Lower leg skin (tissue), 4 donors: ENCODE results near the gene GRHL1. TPM values are rescaled to one million over a fixed set of nuclear protein-coding genes. Genes with fewer than 3 reads are reported as not detected.
A peak's percentile ranks its signal among the peaks of the same experiment; 100 is the strongest.

Experiments used
- DNase-seq, 2 donors: peaks; one replicate each; pipeline ENCODE4 v3.0.0-alpha.2; 2019; ENCODE audit warnings: low spot score in 2 of 2
- H3K4me3 ChIP-seq: fragments of 200-600 bp; sonication (generic); 2 replicates; pipeline ENCODE4 v1.5.1; 2017; ENCODE audit warnings: mild to moderate bottlenecking, low read depth; ENCODE audit not compliant: poor library complexity, severe bottlenecking
- POLR2A ChIP-seq, 2 donors: fragments of 450-650 bp; IDR thresholded peaks; one replicate each; pipeline ENCODE4 v1.6.1; 2016 to 2017; ENCODE audit warnings: antibody characterized with exemption in 2 of 2, mild to moderate bottlenecking in 1 of 2, moderate library complexity in 1 of 2
- WGBS, 2 donors: methylation state at CpG; one replicate each; pipeline ENCODE4 v1.1.5; 2018; 5-methylcytosine and 5-hydroxymethylcytosine counted together
- intact Hi-C: fragments of 100-400 bp; cut with DNase I; formaldehyde crosslinking; loops from one replicate; pipeline ENCODE4 v1.15.0; 2023; ENCODE audit warnings: low total_unique reads
- total RNA-seq, 4 donors: library from RNA; depleted of rRNA; stranded (reverse); fragments of >200 nt; gene quantifications; one replicate each; pipeline ENCODE4 v1.1.0, GENCODE V29; 2016
- TF ChIP-seq, protein P1 (sequence below), 3 donors: fragments of 450-650 bp; IDR thresholded peaks; one replicate each; pipeline ENCODE4 v1.5.1; 2016; ENCODE audit warnings: antibody characterized with exemption in 3 of 3, mild to moderate bottlenecking in 3 of 3, moderate library complexity in 2 of 3

GRHL1 gene
- total RNA-seq, 4 donors from 2014 or later, result 104 to 134 (median 115) TPM

DNA sequence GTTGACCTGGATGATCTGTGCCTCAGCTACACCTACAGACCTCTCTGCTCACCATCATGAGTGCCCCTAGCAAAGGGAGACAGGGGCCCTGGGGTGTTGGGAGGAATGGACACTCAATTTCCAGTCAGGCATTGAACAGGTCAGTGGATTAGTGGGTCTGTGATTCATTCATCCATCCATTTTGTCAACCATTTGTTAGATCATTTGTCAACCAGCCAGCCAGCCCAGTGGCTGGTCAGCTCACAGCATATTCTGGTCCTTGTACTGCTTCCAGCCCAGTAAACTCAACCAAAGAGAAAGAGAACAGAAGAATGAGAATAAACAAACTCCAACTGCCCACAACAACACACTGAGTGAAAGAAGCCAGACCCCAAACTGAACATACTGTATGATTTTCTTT lies 87.2 kb downstream of the GRHL1 start:
- TF ChIP-seq, protein P1, sequence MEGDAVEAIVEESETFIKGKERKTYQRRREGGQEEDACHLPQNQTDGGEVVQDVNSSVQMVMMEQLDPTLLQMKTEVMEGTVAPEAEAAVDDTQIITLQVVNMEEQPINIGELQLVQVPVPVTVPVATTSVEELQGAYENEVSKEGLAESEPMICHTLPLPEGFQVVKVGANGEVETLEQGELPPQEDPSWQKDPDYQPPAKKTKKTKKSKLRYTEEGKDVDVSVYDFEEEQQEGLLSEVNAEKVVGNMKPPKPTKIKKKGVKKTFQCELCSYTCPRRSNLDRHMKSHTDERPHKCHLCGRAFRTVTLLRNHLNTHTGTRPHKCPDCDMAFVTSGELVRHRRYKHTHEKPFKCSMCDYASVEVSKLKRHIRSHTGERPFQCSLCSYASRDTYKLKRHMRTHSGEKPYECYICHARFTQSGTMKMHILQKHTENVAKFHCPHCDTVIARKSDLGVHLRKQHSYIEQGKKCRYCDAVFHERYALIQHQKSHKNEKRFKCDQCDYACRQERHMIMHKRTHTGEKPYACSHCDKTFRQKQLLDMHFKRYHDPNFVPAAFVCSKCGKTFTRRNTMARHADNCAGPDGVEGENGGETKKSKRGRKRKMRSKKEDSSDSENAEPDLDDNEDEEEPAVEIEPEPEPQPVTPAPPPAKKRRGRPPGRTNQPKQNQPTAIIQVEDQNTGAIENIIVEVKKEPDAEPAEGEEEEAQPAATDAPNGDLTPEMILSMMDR (IDR thresholded peaks at IDR 0.05), result no peak
- TF ChIP-seq POLR2A (IDR thresholded peaks at IDR 0.05), result no peak
- intact Hi-C loops, result no loop called here
- H3K4me3 ChIP-seq, result no peak overlapping the region
- DNase-seq, result no peak

DNA sequence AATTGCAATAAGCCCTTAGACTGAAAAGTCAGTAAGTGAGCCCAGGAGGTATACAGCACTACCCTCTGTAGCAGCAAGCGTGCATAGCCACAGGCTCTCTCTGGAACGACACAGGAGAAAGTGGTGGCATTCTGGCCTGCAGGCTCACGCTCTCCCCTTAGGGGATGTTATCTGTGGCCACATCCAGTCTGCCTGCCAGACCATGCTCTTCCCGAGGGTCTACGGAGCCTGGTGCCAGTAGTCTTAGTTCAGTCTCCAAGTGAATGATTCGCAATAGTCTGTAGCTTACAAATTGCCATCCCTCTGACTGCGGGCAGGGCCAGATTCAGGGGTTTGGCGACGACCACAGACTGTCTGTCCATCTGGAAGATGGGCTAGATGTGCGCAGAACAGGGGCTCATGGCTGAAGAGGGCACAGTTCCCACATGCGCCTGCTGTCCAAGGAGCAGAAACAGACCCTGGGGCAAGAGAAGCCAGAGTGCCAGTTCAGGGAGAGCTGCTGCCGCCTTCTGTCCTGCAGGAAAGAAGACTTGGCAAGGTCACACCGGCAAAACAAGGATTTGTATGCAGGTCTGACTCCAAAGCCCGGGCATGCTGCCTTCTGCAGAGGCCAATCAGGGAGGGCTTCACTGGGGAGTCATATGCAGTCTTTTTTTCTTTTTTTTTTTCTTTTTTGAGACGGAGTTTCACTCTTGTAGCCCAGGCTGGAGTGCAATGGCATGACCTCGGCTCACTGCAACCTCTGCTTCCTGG lies 88.3 kb downstream of the GRHL1 start:
- H3K4me3 ChIP-seq, result no peak overlapping the region
- WGBS, 2 donors, result 34 to 42% methylated on average over 16 of the region's 16 CpGs
- peak in 1 of 2 donors; percentile 92 for DNase-seq
- TF ChIP-seq POLR2A (IDR thresholded peaks at IDR 0.05), result no peak
- TF ChIP-seq, protein P1 (IDR thresholded peaks at IDR 0.05), result no peak
- intact Hi-C loops, result loop anchor here (5.0 to 10.0 kb wide), 3 partner anchors 58 to 265 kb away; no protein-coding TSS in a partner anchor

DNA sequence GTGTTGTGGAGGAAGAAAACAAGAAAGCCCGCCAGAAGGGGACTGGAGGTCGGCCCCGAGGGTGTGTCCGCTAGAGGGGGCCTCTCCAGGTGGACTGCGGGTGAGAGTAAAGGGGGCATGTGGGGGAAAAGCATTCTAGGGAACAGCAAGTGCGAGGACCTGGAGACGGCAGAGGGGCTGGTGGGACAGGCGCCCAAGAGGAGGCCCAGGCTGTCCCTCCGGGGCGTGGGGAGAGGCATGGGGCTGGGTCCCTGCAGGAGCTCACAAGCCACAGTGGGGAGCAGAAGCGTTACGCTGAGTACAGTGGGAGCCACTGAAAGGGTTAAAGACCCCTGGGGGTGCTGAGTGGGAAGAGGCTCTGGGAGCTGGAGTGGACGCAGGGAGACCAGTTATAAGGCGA lies 90.2 kb downstream of the GRHL1 start:
- intact Hi-C loops, result loop anchor here (5.0 to 10.0 kb wide), 3 partner anchors 59 to 267 kb away; no protein-coding TSS in a partner anchor
- DNase-seq, result no peak
- WGBS, 2 donors, result 87 to 89% methylated on average over 14 of the region's 14 CpGs

DNA sequence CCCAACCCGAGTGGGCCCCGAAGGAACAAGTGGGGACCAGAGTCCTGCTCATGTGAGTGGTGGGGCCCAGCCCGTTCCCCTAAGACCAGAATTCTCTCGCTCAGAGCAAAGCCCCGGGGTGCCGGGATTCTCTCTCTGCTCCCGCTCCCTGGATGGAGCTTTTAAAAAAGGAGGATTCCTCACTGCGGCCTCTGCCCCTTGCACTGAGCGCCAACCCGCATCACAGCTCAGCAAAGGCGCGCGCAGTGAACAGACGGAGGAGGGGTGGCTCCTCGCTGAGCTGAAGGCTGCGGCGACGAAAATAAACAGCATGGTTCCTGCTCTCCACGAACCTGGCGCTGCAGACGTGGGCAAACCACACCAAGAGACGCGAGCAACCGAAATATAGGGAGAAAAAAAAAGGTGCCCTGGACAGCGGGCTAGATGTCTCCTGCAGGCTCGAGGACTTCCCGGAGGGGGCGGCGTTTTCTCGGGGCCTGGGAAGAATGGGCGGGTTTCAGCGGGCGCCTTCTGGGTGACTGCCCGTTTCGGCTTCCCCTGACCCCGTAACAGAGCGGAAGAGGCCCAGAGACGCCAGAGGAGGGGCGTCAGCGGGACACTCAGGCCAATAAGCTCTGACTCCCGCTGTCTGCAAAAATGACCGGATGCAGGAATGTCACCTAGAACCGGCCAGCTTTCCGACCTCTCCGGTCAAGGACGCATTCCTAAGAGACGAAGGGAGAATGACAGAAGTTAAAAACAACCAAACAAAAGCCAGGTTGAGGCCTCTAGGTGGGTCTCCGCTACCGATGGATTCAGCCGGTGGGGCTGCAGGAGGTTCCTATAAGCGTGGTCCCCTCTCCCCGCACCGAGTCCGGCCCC lies 91.0 kb downstream of the GRHL1 start:
- WGBS, 2 donors, result 11 to 27% methylated on average over 53 to 54 of the region's 54 CpGs
- peak; percentile 80 to 97 for DNase-seq
- no peak for TF ChIP-seq POLR2A (IDR thresholded peaks at IDR 0.05)
- TF ChIP-seq, protein P1 (IDR thresholded peaks at IDR 0.05), result no peak
- intact Hi-C loops, result loop anchor here (5.0 to 10.0 kb wide), 3 partner anchors 60 to 268 kb away; no protein-coding TSS in a partner anchor
- peak overlapping the region; percentile 1 for H3K4me3 ChIP-seq

More for the DNA sequence above, 90.2 kb downstream of the GRHL1 start:
- H3K4me3 ChIP-seq, result no peak overlapping the region
- TF ChIP-seq, protein P1 (IDR thresholded peaks at IDR 0.05), result no peak
- no peak for TF ChIP-seq POLR2A (IDR thresholded peaks at IDR 0.05)

DNA sequence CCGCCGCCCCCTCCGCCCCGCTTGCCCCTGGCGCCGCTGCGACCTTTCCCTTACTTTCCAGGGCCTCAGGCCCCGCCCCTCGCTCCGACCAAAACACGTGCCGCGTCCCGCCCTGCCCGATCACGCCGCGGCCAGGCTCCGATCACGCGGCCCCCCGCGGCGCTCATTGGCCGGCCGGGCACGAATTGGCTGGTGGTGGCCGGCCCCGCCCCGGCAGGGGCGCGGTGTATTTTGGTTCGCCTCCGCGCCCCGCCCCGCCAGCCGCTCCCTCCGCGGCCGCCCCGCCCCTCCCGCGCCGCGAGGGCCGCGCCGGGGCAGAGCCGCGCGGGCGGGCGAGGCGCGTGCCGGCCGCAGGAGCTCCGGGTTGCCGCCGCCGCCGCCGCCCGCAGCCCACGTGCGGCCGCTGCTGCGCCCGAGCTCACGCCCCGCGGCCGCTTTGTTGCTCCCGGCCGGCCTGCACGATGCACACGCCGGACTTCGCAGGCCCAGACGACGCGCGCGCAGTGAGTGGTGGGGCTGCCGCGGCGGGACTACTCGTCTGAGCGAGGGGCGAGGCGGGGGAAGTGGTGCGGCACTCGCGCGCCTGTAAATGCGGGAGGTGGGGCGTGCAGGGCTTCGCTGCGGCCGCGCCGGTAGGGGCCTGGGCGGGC lies 91.9 kb downstream of the GRHL1 start, which contains the start of gene KLF11:
TSS of gene KLF11 (plus strand) at position 295 of the 650 bp plus-strand sequence. CDS start at position 462, 167 bp downstream.
- TF ChIP-seq POLR2A (IDR thresholded peaks at IDR 0.05), result no peak
- TF ChIP-seq, protein P1 (IDR thresholded peaks at IDR 0.05), result no peak
- DNase-seq, result peak; percentile 92 to 98
- WGBS, 2 donors, result 0% methylated on average over 1 to 20 of the region's 104 CpGs
- peak within 1 kb of the TSS; percentile 43 for H3K4me3 ChIP-seq
- intact Hi-C loops, result loop anchor here (5.0 to 10.0 kb wide), 3 partner anchors 61 to 269 kb away; no protein-coding TSS in a partner anchor
